ENCODE results near the gene DUSP23.

The DUSP23 gene

DNA sequence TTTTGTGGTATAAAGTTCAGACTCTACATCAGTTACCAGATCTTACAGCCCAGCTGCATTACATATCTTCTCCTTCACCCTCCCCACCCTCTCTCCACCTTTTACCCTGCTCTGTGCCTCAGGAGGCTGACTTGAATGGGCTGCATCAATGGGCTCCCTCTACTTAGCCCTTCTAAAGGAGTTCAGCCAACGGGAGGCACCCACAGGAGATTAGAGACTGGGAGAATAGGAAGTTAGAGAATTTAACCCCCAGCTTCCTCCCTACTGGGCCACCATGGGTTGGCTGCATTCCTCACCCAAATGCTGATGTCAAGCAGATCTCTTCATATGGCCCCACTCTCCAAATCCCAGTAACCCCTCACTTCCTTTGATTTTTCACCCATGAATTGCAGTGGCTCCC lies 17.1 kb upstream of the DUSP23 start:
- Histone ChIP-seq H2AFZ (ENCODE audit: low read length) (no peak overlapping the region), H3K9me2 (ENCODE audit: low read depth, low read length) (no peaks in the 10 kb centered on the region), H4K20me1 (ENCODE audit: insufficient read depth, low read length) (no peaks in the 10 kb centered on the region), H3K4me3 (ENCODE audit: low read depth, low read length, poor library complexity, severe bottlenecking) (no peak overlapping the region), H3K79me2 (ENCODE audit: insufficient read depth, low read length) (no peaks in the 10 kb centered on the region), H3K4me1 (ENCODE audit: insufficient read depth, low read length, severe bottlenecking) (no peaks in the 10 kb centered on the region), H3K9ac (ENCODE audit: low read length) (no peak overlapping the region), H3K9me3 (ENCODE audit: low read length) (no peaks in the 10 kb centered on the region), H3K27ac (ENCODE audit: low read depth, low read length, poor library complexity, severe bottlenecking) (no peak overlapping the region), H3K36me3 (ENCODE audit: insufficient read depth, low read length) (no peaks in the 10 kb centered on the region; the same call in 1 of the 2 replicates), H3K27me3 (ENCODE audit: insufficient read depth, low read length) (no peaks in the 10 kb centered on the region), H3F3A (ENCODE audit: insufficient read depth, low read length) (no peaks in the 10 kb centered on the region), H3K4me2 (ENCODE audit: low read length) (no peak overlapping the region)
- TF ChIP-seq EZH2 (IDR thresholded peaks at IDR 0.05; ENCODE audit: borderline replicate concordance, low read length), result no peak
- TF ChIP-seq, protein P1, sequence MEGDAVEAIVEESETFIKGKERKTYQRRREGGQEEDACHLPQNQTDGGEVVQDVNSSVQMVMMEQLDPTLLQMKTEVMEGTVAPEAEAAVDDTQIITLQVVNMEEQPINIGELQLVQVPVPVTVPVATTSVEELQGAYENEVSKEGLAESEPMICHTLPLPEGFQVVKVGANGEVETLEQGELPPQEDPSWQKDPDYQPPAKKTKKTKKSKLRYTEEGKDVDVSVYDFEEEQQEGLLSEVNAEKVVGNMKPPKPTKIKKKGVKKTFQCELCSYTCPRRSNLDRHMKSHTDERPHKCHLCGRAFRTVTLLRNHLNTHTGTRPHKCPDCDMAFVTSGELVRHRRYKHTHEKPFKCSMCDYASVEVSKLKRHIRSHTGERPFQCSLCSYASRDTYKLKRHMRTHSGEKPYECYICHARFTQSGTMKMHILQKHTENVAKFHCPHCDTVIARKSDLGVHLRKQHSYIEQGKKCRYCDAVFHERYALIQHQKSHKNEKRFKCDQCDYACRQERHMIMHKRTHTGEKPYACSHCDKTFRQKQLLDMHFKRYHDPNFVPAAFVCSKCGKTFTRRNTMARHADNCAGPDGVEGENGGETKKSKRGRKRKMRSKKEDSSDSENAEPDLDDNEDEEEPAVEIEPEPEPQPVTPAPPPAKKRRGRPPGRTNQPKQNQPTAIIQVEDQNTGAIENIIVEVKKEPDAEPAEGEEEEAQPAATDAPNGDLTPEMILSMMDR (IDR thresholded peaks at IDR 0.05; ENCODE audit: low read length), result no peak

DNA sequence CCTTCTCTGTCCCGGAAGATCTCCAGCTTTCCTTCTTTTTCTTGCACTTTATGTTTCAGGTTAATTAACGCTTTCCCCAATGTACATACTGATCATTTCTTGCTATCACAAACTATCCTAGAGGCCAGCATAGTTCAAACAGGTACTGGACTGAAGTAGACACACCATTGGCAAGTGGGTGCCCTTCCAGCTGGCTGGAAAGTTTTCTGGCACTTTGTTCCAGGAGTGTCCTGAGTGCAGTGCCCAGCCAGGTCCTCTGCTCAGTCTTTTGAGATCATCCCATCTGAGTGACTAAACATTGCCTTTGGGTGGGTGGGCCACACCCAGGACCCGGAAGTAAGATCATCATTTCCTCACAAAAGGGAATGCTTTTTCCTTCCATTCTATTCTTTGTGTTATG lies 15.0 kb upstream of the DUSP23 start:
- Histone ChIP-seq H3K4me3 (ENCODE audit: low read depth, low read length, poor library complexity, severe bottlenecking) (no peak overlapping the region), H3K9ac (ENCODE audit: low read length) (no peak overlapping the region), H4K20me1 (ENCODE audit: insufficient read depth, low read length) (no peaks in the 10 kb centered on the region), H2AFZ (ENCODE audit: low read length) (no peak overlapping the region), H3K9me2 (ENCODE audit: low read depth, low read length) (no peaks in the 10 kb centered on the region), H3K9me3 (ENCODE audit: low read length) (no peaks in the 10 kb centered on the region), H3K27me3 (ENCODE audit: insufficient read depth, low read length) (no peaks in the 10 kb centered on the region), H3K4me1 (ENCODE audit: insufficient read depth, low read length, severe bottlenecking) (no peaks in the 10 kb centered on the region), H3K4me2 (ENCODE audit: low read length) (no peak overlapping the region), H3K36me3 (ENCODE audit: insufficient read depth, low read length) (no peaks in the 10 kb centered on the region; the same call in 1 of the 2 replicates), H3K27ac (ENCODE audit: low read depth, low read length, poor library complexity, severe bottlenecking) (no peak overlapping the region), H3K79me2 (ENCODE audit: insufficient read depth, low read length) (no peaks in the 10 kb centered on the region), H3F3A (ENCODE audit: insufficient read depth, low read length) (no peaks in the 10 kb centered on the region)
- TF ChIP-seq, protein P1 (IDR thresholded peaks at IDR 0.05; ENCODE audit: low read length), result no peak
- no peak for TF ChIP-seq EZH2 (IDR thresholded peaks at IDR 0.05; ENCODE audit: borderline replicate concordance, low read length)

DNA sequence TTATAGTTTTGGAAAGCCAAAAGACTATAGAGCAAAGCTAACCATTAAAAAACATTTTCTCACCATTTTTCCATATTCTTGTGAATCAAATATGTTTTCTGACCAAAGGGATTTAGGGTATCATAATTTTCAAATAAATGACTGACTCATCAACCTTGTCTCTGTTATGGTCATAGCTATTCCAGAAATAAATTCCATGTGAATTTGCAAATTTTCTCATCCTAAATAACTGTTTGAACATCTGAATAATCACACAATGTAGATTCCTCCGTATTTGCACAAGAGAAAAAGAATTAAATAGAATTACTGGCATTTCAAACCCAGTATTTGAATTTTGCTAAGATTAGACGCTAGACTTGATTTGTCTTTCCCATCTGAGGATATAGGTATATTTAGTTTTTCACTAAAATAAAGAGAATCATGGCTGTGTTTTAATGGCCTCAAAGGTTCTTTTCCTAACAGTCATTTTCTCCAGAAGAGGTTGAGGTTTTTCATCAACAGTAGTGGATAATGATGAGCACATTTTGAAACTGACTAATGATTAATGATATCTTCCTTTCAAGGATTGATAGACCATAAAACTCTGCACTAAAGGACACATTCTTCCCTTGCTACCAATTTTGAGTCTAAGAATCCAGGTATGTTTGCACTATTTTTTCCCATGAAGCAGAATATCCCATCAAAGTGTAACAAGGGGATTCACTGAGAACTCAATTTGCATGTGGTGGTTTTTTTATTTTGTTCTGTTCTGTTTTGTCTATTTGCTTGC lies 9.5 kb upstream of the DUSP23 start:
- TF ChIP-seq, protein P1 (IDR thresholded peaks at IDR 0.05; ENCODE audit: low read length), result no peak
- no peak for TF ChIP-seq EZH2 (IDR thresholded peaks at IDR 0.05; ENCODE audit: borderline replicate concordance, low read length)
- Histone ChIP-seq H3K36me3 (ENCODE audit: insufficient read depth, low read length) (no peaks in the 10 kb centered on the region; the same call in 1 of the 2 replicates), H3K9me3 (ENCODE audit: low read length) (no peaks in the 10 kb centered on the region), H3K27ac (ENCODE audit: low read depth, low read length, poor library complexity, severe bottlenecking) (no peak overlapping the region), H3K9me2 (ENCODE audit: low read depth, low read length) (no peaks in the 10 kb centered on the region), H2AFZ (ENCODE audit: low read length) (no peak overlapping the region), H3K4me3 (ENCODE audit: low read depth, low read length, poor library complexity, severe bottlenecking) (no peak overlapping the region), H3K9ac (ENCODE audit: low read length) (no peak overlapping the region), H4K20me1 (ENCODE audit: insufficient read depth, low read length) (no peaks in the 10 kb centered on the region), H3K4me1 (ENCODE audit: insufficient read depth, low read length, severe bottlenecking) (no peaks in the 10 kb centered on the region), H3F3A (ENCODE audit: insufficient read depth, low read length) (no peaks in the 10 kb centered on the region), H3K79me2 (ENCODE audit: insufficient read depth, low read length) (no peaks in the 10 kb centered on the region), H3K4me2 (ENCODE audit: low read length) (no peak overlapping the region), H3K27me3 (ENCODE audit: insufficient read depth, low read length) (no peaks in the 10 kb centered on the region)

Measured in OCI-LY1 (cell line).